Activated CD8-positive, alpha-beta T cell treated with anti-CD3 and anti-CD28 coated beads, Interleukin-2, amount 10 ng/mL, durations not matched to agents 7 days and 5 days (primary cell): ENCODE data around the gene OR7D4. TPM values are rescaled to one million over a fixed set of nuclear protein-coding genes. Genes with fewer than 3 reads are reported as not detected.
A peak's percentile ranks its signal among the peaks of the same experiment; 100 is the strongest.
"Not testable (repeated sequence)": the region's sequence is repeated elsewhere in the genome, so short reads cannot be mapped to it uniquely, and the experiment has no call there.

ENCODE experiments used
- ATAC-seq: fragments of 150-1000 bp; cut with Tn5 transposase; one replicate; pipeline ENCODE4 v1.10.0; 2021; ENCODE audit warnings: moderate library complexity
- CTCF ChIA-PET: fragments of 350-600 bp; sonication (Branson Sonifier 250); formaldehyde crosslinking; loops from one replicate; lab custom pipeline; 2021; ENCODE audit warnings: antibody characterized with exemption; lab: Charles Lee
- POLR2A ChIA-PET: fragments of 350-600 bp; sonication (Branson Sonifier 250); formaldehyde crosslinking; loops from one replicate; lab custom pipeline; 2021; ENCODE audit warnings: antibody characterized with exemption; lab: Charles Lee
- DNase-seq: peaks from one replicate; pipeline ENCODE4 v3.0.0-alpha.2; 2020
- H3K27ac Mint-ChIP-seq: one replicate; pipeline ENCODE4 v1.8.0; 2021; ENCODE audit warnings: mild to moderate bottlenecking, mixed read lengths
- H3K27me3 Mint-ChIP-seq: one replicate; pipeline ENCODE4 v1.8.0; 2021; ENCODE audit warnings: low read depth, mixed read lengths
- H3K36me3 Mint-ChIP-seq: one replicate; pipeline ENCODE4 v1.8.0; 2021; ENCODE audit warnings: low read depth, mixed read lengths
- H3K4me1 Mint-ChIP-seq: one replicate; pipeline ENCODE4 v1.8.0; 2021; ENCODE audit warnings: low read depth, mixed read lengths
- H3K4me3 Mint-ChIP-seq: one replicate; pipeline ENCODE4 v1.8.0; 2021; ENCODE audit warnings: mild to moderate bottlenecking, mixed read lengths
- H3K9me3 Mint-ChIP-seq: one replicate; pipeline ENCODE4 v1.8.0; 2022; ENCODE audit warnings: mixed read lengths; ENCODE audit not compliant: insufficient read depth
- total RNA-seq, 2 experiments: library from RNA; stranded (reverse); gene quantifications; one replicate each; pipeline ENCODE4 v1.2.3, GENCODE V29; 2021

OR7D4 gene
- total RNA-seq = not detected

DNA sequence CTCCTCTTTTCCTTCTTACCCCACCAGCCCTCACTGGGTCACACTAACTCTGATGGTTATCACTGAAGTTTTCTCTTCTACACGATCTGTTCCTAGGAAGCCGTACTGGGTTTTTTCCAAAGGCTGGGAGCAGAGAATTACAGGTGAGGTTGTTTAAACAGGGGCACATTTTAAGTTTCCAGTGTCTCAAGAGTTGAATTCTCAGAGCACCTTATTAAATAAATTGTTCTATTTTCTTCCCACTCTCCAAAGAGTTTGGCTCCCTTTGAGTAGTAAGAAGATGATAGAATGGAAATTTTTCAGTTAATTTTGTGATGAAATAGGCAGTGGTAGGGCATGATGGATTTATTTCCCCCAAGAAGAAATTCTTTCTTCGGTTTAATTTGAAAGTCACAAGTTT lies at the start of gene OR7D4:
OR7D4 (minus strand) TSS at position 101 of the 400 bp plus-strand sequence. CDS start 4,752 bp downstream, outside the sequence.
- H3K27me3 Mint-ChIP-seq = peaks cover 2% of the 10 kb centered on the region
- DNase-seq (no peak), ATAC-seq (no peak)
- CTCF ChIA-PET = no interaction called here
- H3K4me3 Mint-ChIP-seq = no peak within 1 kb of the TSS
- POLR2A ChIA-PET = no interaction called here
- H3K9me3 Mint-ChIP-seq = peaks cover 9% of the 10 kb centered on the region
- H3K27ac Mint-ChIP-seq = no peak within 1 kb of the TSS
- H3K36me3 Mint-ChIP-seq = no peaks in the 10 kb centered on the region
- H3K4me1 Mint-ChIP-seq = no peaks in the 10 kb centered on the region

DNA sequence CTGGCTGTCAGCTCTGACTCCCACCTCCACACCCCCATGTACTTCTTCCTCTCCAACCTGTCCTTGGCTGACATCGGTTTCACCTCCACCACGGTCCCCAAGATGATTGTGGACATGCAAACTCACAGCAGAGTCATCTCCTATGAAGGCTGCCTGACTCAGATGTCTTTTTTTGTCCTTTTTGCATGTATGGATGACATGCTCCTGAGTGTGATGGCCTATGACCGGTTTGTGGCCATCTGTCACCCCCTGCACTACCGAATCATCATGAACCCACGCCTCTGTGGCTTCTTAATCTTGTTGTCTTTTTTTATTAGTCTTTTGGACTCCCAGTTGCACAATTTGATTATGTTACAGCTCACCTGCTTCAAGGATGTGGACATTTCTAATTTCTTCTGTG lies 31.8 kb upstream of the OR7D4 start:
- Mint-ChIP-seq H3K4me3 (no peak overlapping the region), H3K36me3 (no peaks in the 10 kb centered on the region), H3K4me1 (no peaks in the 10 kb centered on the region), H3K27ac (no peak overlapping the region), H3K9me3 (peaks cover 5% of the 10 kb centered on the region), H3K27me3 (no peaks in the 10 kb centered on the region)
- ChIA-PET POLR2A (no interaction called here), CTCF (no interaction called here)
- no peak for DNase-seq
- no peak for ATAC-seq

DNA sequence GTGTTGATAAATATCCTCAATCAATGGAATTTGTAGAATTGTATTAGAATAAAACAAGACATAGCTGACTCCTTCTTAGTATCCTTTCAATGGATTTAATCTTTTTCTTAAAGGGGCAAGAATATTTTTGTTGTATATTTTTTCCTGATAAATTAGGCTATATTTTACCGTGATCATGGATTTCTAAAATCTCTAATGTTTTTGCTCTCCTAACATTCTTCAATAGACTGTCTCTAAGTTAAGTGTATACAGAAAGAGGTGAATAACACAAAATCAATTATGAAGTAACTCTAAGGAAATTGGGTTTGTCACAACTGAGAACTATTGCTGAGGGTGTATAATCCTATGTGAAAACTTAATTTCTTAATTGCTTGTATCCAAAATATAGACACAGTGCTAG lies 31.2 kb upstream of the OR7D4 start, which contains the start of gene OR7E24:
OR7E24 (plus strand) TSS at position 301 of the 400 bp plus-strand sequence. CDS start 114 bp downstream, outside the sequence.
- H3K9me3 Mint-ChIP-seq = peaks cover 5% of the 10 kb centered on the region
- CTCF ChIA-PET = no interaction called here
- H3K4me3 Mint-ChIP-seq = no peak within 1 kb of the TSS
- no peaks in the 10 kb centered on the region for H3K27me3 Mint-ChIP-seq
- POLR2A ChIA-PET = no interaction called here
- no peaks in the 10 kb centered on the region for H3K36me3 Mint-ChIP-seq
- DNase-seq (no peak), ATAC-seq (no peak)
- H3K27ac Mint-ChIP-seq = no peak within 1 kb of the TSS
- no peaks in the 10 kb centered on the region for H3K4me1 Mint-ChIP-seq

DNA sequence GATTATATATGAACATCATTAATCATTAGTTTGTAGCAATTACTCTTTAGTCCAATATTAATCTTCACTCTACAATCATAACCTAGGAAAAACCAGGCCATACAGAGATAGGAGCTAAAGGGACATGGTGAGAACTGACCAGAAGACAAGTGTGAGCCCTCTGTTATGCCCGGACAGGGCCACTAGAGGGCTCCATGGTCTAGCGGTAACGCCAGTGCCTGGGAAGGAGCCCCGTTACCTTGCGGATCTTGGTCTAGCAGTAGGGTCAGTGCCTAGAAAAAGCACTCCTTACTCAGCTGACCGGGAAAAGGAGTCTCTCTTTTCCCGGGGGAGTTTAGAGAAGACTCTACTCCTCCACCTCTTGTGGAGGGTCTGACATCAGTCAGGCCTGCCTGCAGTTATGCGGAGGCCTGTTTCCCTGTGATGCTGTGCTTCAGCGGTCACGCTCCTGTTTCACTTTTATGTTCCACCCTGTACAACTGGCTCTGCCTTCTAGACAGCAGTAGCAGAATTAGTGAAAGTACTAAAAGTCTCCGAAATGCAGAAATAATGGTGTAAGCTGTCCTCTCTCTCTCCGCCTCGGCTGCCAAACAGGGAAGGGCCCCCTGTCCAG lies 13.8 kb downstream of the OR7D4 start:
- POLR2A ChIA-PET = no interaction called here
- peak; percentile 64 for ATAC-seq

DNA sequence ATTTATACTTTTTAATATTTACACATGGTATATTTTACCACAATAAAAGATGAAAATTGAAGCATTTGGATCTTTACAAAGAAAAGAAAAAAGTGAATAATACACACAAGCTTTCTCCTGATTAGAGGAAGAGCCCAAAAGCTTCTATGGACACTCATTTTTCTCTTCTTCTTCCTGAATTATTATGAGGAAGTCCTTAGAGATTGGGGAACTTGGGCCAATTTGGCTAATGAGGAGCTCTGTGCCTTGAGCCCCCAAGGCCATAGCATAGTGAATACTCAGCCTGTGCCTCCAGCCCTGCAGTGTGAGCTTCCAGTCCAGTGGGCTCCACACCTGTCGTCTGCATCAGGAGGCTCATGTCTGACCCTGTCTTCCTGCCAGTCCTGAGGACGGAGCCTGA lies 21.3 kb downstream of the OR7D4 start:
- H3K9me3 Mint-ChIP-seq, DNase-seq, POLR2A ChIA-PET, H3K4me3 Mint-ChIP-seq, H3K36me3 Mint-ChIP-seq, CTCF ChIA-PET, H3K27ac Mint-ChIP-seq, H3K4me1 Mint-ChIP-seq, ATAC-seq, H3K27me3 Mint-ChIP-seq: not testable (repeated sequence)

More for the DNA sequence above, 13.8 kb downstream of the OR7D4 start:
- peaks cover 5% of the 10 kb centered on the region for H3K4me1 Mint-ChIP-seq
- H3K27ac Mint-ChIP-seq = no peak overlapping the region
- no peaks in the 10 kb centered on the region for H3K27me3 Mint-ChIP-seq
- CTCF ChIA-PET = interaction anchor here (0.8 to 1.8 kb wide), 8 partner anchors 11 to 652 kb away, joined by 3 to 12 read pairs (median 4); partner anchors contain the start of genes ZNF266 and ZNF317
- DNase-seq = peak; percentile 74
- no peaks in the 10 kb centered on the region for H3K9me3 Mint-ChIP-seq
- H3K4me3 Mint-ChIP-seq = peak overlapping the region; percentile 23
- H3K36me3 Mint-ChIP-seq = no peaks in the 10 kb centered on the region

DNA sequence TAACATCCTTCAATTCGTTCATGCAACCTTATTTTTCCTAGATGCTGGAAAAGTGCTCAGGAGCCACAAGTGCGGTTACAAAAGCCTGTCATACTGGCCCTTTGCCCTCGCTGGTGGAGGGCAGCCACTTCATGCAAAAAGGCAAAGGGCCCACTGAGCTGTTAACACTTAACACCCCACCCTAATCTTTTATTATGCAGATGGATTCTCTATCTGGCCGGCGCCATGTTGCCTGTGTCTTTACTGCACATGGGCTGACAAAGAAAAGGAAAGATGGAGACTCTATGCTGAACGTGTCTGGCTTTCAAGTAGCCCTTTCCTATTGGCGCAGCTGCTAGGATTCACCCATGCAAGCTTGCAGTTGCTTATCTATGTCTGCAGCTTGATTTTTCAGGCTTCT lies 29.9 kb downstream of the OR7D4 start:
- ChIA-PET POLR2A (no interaction called here), CTCF (no interaction called here)
- no peaks in the 10 kb centered on the region for H3K36me3 Mint-ChIP-seq
- ATAC-seq = no peak
- no peaks in the 10 kb centered on the region for H3K27me3 Mint-ChIP-seq
- DNase-seq = no peak
- peaks cover 10% of the 10 kb centered on the region for H3K9me3 Mint-ChIP-seq
- H3K27ac Mint-ChIP-seq = no peak overlapping the region
- no peak overlapping the region for H3K4me3 Mint-ChIP-seq
- no peaks in the 10 kb centered on the region for H3K4me1 Mint-ChIP-seq

DNA sequence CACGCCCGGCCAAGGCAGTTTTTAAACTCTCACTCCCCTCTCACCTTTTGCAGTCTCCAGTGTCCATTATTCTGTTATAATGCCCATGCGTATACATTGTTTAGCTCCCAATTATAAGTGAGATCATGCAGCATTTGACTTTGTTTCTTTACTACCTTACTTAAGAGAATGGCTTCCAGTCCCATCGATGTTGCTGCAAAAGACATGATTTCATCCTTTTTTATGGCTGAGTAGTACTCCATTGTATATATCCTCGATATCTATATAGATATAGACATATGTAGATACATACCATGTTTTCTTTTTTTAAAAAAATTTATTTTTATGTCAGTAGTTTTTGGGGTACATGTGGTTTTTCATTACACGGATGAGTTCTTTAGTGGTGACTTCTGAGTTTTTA lies 32.2 kb downstream of the OR7D4 start:
- H3K4me1 Mint-ChIP-seq = no peaks in the 10 kb centered on the region
- H3K27me3 Mint-ChIP-seq = no peaks in the 10 kb centered on the region
- ChIA-PET CTCF (no interaction called here), POLR2A (no interaction called here)
- ATAC-seq (no peak), DNase-seq (no peak)
- H3K36me3 Mint-ChIP-seq = no peaks in the 10 kb centered on the region
- peaks cover 10% of the 10 kb centered on the region for H3K9me3 Mint-ChIP-seq
- H3K27ac Mint-ChIP-seq = no peak overlapping the region
- H3K4me3 Mint-ChIP-seq = no peak overlapping the region

DNA sequence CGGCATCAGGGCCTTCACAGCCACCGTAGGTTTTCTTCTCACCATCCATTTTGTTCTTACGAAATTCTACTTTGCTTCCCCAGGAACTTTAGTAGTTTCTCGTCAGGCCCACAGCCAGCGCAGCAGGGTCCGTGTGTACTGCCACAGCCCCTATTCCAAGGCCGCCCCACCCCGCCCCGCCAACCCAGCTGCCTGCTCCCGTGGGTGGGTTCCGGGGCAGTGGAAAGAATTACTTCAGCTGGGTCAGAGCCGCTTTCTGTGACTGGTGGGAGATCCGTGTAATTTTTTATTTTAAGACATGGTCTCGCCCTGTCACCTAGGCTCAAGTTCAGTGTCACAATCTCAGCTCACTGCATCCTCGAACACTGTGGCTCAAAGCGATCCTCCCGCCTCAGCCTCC lies 36.4 kb downstream of the OR7D4 start:
- Mint-ChIP-seq H3K36me3 (no peaks in the 10 kb centered on the region), H3K4me1 (no peaks in the 10 kb centered on the region), H3K4me3 (no peak overlapping the region), H3K27me3 (no peaks in the 10 kb centered on the region), H3K9me3 (no peaks in the 10 kb centered on the region), H3K27ac (no peak overlapping the region)
- ChIA-PET CTCF (no interaction called here), POLR2A (no interaction called here)
- ATAC-seq = no peak
- DNase-seq = no peak

DNA sequence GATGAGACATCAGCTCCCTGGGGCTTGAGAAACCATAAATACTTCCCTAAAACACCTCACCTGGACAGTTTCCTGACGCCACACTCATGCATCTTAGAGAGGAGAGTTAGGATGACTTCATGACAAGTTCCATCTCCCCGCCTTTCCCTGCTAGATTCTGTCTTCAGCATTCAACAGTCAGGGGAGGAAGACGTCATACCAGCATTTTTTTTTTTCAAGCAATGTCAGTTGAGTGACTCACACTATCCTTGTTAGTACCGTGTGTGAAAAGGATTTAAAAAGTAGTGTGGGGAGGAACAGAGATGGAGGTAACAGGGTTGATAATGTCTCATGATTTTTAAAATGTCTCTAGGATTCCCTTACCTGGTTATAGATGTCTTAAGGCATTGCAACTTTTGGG lies 40.5 kb downstream of the OR7D4 start, which contains the start of gene OR7D2:
OR7D2 (plus strand) TSS at position 79 of the 400 bp plus-strand sequence. CDS start 6,803 bp downstream, outside the sequence.
- POLR2A ChIA-PET = no interaction called here

DNA sequence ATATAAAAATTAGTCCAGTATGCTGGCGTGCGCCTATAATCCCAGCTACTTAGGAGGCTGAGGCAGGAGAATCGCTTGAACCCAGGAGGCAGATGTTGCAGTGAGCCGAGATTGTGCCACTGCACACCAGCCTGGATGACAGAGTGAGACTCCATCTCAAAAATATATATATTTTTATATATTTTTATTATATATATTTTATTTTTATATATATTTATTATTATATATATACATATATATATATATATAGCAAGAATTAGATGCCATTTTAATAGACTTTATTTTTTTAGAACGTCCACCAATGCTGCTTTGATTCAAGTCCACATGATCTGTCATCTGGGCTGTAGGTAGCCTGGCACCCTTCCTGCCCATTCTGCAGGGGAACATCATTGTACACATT lies 44.1 kb downstream of the OR7D4 start:
- Mint-ChIP-seq H3K4me1 (no peaks in the 10 kb centered on the region), H3K4me3 (no peak overlapping the region), H3K27ac (no peak overlapping the region), H3K27me3 (no peaks in the 10 kb centered on the region), H3K9me3 (no peaks in the 10 kb centered on the region), H3K36me3 (no peaks in the 10 kb centered on the region)
- CTCF ChIA-PET = no interaction called here
- POLR2A ChIA-PET = no interaction called here
- DNase-seq = no peak
- no peak for ATAC-seq

More for the DNA sequence above, 40.5 kb downstream of the OR7D4 start, which contains the start of gene OR7D2:
- no peaks in the 10 kb centered on the region for H3K4me1 Mint-ChIP-seq
- no peaks in the 10 kb centered on the region for H3K36me3 Mint-ChIP-seq
- H3K9me3 Mint-ChIP-seq = no peaks in the 10 kb centered on the region
- CTCF ChIA-PET = no interaction called here
- no peak for DNase-seq
- H3K4me3 Mint-ChIP-seq = no peak within 1 kb of the TSS
- H3K27me3 Mint-ChIP-seq = no peaks in the 10 kb centered on the region
- no peak for ATAC-seq
- no peak within 1 kb of the TSS for H3K27ac Mint-ChIP-seq

DNA sequence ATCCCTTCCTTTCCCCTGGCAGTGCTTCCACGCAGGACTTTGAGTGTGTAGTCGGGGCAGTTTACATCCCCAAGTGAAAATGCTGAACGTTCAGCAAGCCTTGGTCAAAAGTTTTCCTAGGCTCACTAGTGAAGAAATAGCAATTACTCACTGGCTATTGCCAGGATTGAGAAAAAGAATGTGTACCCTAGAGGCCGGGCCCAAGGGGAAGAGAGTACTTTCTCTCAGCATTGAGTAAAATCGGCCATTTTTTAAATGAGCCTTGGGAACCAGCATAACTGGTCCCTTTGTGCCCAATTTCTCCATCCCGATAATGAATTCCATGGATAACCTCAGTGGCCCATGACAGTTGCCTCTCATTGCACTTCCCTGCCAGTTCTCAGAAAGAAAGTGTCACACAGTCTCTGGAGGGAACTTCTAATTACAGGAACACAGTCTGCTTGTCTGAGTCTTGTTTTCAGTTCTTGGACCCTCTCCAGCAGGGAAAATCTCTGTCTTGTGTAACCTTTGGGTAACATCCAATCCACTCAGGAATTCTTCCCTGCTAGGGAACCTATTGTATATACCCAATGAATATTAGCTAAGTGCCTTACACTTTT lies 47.9 kb downstream of the OR7D4 start:
- CTCF ChIA-PET = no interaction called here
- DNase-seq (no peak), ATAC-seq (no peak)
- H3K27me3 Mint-ChIP-seq = no peaks in the 10 kb centered on the region
- POLR2A ChIA-PET = no interaction called here
- peaks cover 11% of the 10 kb centered on the region for H3K36me3 Mint-ChIP-seq
- H3K4me3 Mint-ChIP-seq = no peak overlapping the region
- peaks cover 4% of the 10 kb centered on the region for H3K9me3 Mint-ChIP-seq
- no peaks in the 10 kb centered on the region for H3K4me1 Mint-ChIP-seq
- H3K27ac Mint-ChIP-seq = no peak overlapping the region

DNA sequence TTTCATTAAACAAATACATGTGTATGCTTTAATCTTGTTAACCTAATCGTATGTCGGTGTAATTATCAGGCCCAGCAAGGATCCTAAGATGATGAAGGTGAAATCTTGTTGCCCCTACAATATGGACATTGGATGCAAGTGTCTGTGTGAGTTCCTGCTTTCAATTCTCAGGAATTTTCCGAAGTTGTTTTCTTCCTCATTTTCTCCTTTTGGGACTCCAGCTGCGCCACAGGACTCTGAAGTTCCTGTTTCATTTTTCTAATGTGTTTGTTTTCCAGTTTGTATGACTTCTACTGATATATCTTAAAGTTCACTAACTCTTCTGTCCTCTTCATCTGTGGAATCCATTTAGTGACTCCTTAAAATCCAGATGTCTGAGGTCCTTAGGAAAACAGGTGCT lies 52.5 kb downstream of the OR7D4 start:
- Mint-ChIP-seq H3K27me3 (no peaks in the 10 kb centered on the region), H3K4me1 (no peaks in the 10 kb centered on the region), H3K4me3 (no peak overlapping the region), H3K9me3 (peaks cover 23% of the 10 kb centered on the region), H3K36me3 (peaks cover 52% of the 10 kb centered on the region), H3K27ac (no peak overlapping the region)
- no peak for ATAC-seq
- ChIA-PET POLR2A (no interaction called here), CTCF (no interaction called here)
- no peak for DNase-seq
